ENCODE data around the gene E2F8.
A peak's percentile ranks its signal among the peaks of the same experiment; 100 is the strongest.

E2F8 gene

DNA sequence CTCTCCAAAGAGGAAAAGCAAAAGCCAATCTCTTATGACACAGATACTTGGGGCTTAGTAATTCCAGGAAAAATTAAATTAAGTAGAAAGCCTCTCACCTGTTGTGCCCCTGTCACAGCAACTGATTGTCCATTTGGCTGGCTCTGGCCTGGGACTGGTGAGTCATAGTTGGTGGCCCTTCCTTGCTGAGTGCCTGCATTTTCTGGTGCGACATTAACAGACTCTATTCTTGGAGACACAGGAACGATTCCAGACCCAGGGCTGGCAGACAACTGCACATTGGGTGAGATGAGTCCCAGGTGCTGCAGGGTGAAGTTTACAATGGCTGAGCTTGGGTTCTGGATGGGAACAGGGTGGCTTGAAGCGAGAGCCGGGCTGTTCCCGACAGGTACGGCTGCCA, 15.6 kb downstream of the E2F8 start:
- no peak for DNase-seq (ENCODE audit: low read depth)
- TF ChIP-seq, protein P1, sequence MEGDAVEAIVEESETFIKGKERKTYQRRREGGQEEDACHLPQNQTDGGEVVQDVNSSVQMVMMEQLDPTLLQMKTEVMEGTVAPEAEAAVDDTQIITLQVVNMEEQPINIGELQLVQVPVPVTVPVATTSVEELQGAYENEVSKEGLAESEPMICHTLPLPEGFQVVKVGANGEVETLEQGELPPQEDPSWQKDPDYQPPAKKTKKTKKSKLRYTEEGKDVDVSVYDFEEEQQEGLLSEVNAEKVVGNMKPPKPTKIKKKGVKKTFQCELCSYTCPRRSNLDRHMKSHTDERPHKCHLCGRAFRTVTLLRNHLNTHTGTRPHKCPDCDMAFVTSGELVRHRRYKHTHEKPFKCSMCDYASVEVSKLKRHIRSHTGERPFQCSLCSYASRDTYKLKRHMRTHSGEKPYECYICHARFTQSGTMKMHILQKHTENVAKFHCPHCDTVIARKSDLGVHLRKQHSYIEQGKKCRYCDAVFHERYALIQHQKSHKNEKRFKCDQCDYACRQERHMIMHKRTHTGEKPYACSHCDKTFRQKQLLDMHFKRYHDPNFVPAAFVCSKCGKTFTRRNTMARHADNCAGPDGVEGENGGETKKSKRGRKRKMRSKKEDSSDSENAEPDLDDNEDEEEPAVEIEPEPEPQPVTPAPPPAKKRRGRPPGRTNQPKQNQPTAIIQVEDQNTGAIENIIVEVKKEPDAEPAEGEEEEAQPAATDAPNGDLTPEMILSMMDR (IDR thresholded peaks at IDR 0.05; ENCODE audit: insufficient read depth, low read depth, low read length, missing control alignments), result no peak
- no peak overlapping the region for H3K4me3 ChIP-seq (ENCODE audit: low read length)

DNA sequence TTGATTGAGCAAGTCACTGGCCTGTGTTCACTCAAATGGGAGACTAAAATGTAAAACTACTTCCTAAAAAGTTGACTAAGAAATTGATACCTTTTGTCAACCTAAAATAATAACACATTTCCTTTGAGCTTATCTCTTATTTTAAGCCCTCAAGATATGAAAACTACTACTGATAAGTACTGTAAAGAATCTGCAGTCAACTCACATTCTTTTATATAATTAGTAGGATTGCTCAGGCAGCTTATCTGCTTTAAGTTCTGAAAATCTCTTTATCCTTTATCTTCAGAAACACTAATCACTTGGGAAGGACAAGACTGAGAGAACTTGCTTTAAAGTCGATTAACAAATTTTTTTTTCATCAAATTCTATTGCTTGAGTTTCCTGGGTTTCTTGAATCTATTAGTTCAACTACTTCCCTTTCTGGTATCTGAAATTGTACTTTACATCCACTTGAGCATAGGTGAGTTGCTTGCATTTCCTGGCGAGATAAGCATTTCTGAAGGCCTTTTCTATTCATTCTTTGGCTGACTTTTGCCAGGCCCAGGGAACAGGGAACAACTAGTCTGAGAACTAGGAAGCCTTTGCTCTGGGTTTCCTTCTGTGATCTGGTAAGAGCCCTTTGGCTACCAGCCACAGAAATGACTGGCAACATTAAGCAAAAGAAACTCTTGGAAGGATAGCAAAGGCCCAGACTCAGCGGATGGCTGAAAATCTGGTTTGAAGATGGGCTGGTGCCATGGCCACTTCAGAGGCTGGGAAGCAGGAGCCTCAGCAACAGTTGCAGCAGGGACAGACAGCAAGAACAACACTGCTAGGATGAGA, 19.6 kb downstream of the E2F8 start:
- no peak for DNase-seq (ENCODE audit: low read depth)
- TF ChIP-seq, protein P1 (IDR thresholded peaks at IDR 0.05; ENCODE audit: insufficient read depth, low read depth, low read length, missing control alignments), result no peak
- no peak overlapping the region for H3K4me3 ChIP-seq (ENCODE audit: low read length)

DNA sequence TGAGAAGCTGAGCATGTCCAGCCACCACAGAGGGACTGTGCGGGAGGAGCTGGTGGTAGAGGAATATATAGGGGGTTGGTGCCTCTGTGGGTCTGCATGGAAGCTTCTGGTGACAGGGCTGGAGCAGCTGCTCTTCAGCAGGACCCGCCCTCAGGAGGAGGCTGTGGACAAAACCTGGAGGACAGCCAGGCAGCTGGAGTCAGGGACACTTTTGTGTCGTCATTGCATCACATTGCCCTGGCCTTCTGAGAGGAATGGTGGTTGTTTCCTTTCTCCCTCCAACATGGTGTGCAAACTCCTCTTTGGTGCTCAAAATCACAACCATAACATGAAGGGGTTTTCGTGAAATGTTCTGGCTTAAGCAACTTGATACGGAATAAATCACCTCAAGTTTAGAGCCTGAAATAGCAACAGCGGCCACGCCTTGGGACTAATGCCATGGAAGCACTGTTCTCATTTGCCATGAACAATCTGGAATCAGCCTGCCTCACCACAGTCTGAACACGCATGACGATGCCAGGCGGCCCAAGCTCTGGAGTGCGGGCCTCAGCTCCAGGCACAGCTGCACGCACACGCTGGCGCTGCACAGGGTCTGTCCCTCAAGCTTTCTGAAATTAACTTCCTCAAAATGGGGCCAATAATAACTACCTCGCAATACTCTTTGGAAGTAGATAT, 21.8 kb downstream of the E2F8 start:
- no peak for DNase-seq (ENCODE audit: low read depth)
- TF ChIP-seq, protein P1 (IDR thresholded peaks at IDR 0.05; ENCODE audit: insufficient read depth, low read depth, low read length, missing control alignments), result no peak
- no peak overlapping the region for H3K4me3 ChIP-seq (ENCODE audit: low read length)

DNA sequence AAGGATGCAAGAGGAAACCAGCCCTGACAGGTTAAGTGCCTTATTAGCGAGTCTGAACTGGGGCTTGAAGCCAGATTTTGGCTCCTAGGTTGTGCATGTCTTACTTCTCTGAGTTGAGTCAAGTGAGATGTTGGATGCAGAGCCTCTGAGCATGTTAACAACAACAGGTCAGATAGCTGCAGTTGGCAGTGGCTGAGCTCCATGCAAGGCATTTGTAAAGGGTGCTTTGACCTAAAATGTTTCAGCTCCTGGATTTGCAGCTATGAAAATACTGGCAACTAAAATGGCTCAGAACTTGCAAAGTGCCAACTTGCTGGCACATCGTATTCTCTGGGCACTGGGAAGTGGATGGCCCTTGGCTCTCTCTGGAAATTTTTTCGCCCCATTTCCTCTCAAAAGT, 22.5 kb downstream of the E2F8 start:
- DNase-seq (ENCODE audit: low read depth), result peak; percentile 51
- TF ChIP-seq, protein P1 (IDR thresholded peaks at IDR 0.05; ENCODE audit: insufficient read depth, low read depth, low read length, missing control alignments), result no peak
- no peak overlapping the region for H3K4me3 ChIP-seq (ENCODE audit: low read length)

DNA sequence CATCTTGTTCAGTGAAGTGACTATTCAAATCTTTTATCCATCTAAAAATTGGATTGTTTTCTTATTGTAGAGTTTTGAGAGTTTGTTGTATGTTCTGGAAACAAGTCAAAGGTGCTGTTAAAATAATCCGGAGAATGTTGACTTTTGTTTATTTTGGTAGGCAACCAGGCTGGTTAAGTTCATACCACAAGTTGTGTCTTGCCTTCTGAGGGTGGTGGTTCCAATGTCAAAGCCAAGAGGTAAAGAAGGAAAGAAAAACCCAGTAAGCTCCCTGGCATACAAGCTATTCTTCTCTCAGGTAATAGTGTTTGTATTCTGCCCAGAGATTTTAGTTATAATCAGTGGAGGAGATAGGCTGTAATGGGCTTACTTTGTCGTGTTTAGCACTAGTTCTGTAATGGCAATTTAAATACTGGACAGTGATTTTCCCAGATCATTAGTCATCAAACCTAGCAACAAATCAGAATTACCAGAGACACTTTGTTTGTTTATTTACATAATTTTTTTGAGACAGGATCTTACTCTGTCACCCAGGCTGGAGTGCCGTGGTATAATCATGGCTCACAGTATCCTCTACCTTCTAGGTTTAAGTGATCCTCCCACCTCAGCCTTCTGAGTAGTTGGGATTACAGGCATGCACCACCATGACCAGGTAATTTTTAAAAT, 23.9 kb downstream of the E2F8 start:
- peak; percentile 84 for DNase-seq (ENCODE audit: low read depth)
- TF ChIP-seq, protein P1 (IDR thresholded peaks at IDR 0.05; ENCODE audit: insufficient read depth, low read depth, low read length, missing control alignments), result no peak
- H3K4me3 ChIP-seq (ENCODE audit: low read length), result no peak overlapping the region

DNA sequence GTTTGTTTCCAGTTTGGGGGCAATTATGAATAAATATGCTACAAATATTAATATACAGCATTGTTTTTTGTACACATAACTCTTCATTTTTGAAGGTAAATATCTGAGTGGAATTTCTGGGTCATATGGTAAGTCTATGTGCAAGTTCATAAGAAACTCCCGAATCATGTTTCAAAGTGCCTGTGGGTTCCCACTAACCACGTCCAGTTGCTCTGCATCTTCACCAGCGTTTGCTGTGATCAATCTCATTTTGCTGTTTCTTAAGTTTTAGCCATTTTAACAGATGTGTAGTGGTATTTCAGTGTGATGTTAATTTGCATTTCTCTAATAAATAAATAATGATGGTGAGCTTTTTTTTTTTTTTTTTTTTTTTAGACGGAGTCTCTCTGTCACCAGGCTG, 24.7 kb downstream of the E2F8 start:
- no peak overlapping the region for H3K4me3 ChIP-seq (ENCODE audit: low read length)
- DNase-seq (ENCODE audit: low read depth), result no peak
- TF ChIP-seq, protein P1 (IDR thresholded peaks at IDR 0.05; ENCODE audit: insufficient read depth, low read depth, low read length, missing control alignments), result no peak
